GM19043 (cell line): Measurements from ENCODE around the gene FBXO21.
A peak's percentile ranks its signal among the peaks of the same experiment; 100 is the strongest.
"Not testable (repeated sequence)": the region's sequence is repeated elsewhere in the genome, so short reads cannot be mapped to it uniquely, and the experiment has no call there.

Source experiments
- ATAC-seq: cut with Tn5 transposase; IDR thresholded peaks from one replicate; pipeline ENCODE4 v1.9.1; 2021; ENCODE audit warnings: low read depth; ENCODE audit not compliant: unreplicated experiment

FBXO21 gene

DNA sequence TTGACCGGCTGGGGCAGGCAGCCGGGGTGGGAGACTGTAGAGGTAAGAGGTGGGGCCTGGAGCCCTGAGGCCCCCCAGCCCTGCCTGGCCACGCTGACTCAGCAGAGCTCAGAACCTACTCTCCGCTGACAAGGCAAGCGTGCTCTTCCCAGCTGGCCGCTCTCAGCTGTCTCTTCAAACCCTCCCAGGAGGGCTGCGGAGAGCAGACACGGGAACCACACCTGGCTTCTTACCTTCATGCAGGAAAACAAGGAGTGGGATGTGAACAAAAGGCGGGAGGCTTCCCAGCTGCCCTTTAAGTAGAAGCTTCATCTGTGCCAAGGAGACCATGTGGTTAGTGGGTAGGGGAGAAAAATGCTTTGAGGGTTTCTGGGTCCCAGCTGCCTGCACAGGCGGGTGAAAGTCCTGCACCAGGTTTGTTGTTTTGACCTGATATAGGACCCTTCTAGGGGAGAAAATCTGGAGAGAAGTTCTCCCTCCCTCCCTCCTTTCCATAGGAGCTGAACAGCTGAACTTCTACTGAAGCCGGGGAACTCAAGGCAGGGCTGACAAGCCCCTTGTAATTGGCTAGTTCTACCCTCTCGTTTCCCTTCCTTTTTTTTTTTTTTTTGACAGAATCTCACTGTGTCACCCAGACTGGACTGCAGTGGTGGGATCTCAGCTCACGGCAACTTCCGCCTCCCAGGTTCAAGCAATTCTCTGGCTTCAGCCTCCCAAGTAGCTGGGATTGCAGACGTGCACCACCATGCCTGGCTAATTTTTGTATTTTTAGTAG is 78.3 kb downstream of the FBXO21 start:
- no peak for ATAC-seq

DNA sequence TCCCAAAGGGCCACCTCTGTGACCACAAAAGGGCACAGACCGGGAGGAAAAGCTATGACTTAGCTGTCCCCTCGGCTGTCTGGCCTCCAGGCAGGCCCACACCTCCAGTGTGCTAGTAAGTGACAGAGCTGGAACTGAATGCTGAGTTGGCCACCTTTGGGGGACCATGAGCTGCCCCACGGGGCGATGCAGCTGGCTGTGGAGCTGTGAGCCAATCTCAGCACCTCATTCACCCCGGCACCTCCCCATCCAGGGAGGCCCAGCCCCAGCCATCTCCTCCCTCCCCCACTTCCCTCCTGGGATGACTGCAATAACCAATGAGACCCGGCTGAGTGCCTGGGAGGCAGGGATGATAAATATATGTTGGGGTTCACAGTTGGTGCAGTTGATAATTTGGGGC is 78.9 kb downstream of the FBXO21 start:
- ATAC-seq: no peak

- ATAC-seq: no peak
These were observed 80.2 kb downstream of the FBXO21 start for GRCh38 chr12:117109943-117110635.

DNA sequence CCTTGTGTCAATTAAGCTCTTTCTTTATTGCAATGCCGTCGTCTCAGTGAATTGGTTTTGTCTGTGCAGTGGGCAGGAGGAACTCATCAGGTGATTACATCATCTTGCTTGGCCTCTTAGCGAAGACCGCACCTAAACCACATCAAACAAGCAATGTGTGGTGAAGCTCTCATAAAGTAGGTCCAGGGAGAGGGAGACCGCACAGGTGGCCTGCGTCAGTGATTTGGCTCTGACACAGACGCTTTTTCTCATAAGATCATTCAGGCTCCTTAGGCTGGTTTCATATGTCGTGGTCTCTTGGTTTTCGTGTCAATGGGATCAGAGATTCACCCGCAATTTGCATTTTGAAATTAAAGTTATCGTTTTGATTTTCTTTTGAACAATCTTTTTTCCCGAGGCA is 84.4 kb downstream of the FBXO21 start:
- no peak for ATAC-seq

DNA sequence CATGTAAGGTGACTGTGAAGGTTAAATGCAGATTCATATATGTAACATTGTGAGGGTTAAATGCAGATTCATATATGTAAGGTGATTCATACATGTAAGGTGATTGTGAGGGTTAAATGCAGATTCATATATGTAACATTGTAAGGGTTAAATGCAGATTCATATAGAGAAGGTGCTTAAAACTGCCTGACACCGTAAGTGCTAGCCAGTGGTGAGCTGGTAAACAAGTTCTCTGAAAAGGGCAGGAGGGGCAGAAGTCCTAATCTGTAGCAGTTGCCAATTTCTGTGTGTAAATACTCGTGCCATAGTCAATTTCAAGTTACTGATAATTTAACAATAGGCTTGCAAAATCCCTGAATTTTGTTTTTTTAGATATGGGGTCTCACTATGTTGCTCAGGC is 86.3 kb downstream of the FBXO21 start:
- not testable (repeated sequence) for ATAC-seq

DNA sequence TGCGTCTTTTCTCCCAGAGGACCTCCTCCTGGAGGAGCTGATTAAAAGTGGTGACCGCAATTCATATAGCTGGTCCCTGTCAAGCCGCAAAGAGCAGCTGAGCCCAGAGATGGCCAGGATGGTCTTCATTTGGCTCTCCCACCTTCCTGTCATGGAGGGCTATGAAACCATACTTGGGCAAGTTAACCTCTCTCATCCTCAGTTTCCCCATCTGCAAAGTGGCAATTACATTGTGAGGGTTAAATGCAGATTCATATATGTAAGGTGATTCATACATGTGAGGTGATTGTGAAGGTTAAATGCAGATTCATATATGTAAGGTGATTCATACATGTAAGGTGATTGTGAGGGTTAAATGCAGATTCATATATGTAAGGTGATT is 87.5 kb downstream of the FBXO21 start:
- no peak for ATAC-seq

DNA sequence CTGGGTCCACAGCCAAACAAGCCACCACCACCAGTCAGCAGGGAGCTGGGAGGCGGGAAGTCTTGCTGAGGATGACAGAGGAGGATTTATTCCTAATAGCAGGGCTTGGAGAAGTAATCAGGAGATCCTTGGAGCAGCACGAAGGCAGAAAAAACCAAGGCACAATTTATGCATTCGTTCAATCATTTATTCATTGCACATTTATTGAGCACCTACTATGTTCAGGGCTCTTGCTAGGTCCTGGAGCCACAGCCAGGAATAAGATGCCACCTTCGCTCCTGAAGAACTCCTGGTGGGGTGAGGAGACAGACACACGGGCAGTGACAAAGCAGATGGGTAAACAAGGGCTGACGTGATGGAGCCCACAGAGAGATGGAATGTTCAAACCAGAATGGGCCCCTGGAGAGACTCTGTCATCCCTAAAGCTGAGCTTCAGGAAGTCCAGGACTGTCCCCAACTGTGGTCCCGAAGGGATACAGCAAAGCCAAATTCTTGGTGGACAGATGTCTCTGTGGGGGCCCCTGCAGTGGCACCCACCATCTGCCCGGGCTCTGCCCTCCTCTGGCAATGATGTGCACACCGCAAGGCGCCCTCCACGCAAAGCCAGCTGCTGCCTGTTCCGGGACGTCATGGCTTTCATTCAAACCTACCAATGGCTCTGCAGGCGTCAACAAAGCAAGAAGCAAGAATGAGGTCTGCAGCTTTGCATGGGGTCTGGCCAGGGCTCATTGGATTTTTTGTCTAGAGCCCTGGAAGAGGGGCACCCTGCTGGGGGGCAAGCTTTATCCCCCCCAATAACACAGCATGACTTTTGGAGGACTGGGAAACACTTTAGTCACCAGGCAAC is 88.1 kb downstream of the FBXO21 start:
- ATAC-seq: no peak

DNA sequence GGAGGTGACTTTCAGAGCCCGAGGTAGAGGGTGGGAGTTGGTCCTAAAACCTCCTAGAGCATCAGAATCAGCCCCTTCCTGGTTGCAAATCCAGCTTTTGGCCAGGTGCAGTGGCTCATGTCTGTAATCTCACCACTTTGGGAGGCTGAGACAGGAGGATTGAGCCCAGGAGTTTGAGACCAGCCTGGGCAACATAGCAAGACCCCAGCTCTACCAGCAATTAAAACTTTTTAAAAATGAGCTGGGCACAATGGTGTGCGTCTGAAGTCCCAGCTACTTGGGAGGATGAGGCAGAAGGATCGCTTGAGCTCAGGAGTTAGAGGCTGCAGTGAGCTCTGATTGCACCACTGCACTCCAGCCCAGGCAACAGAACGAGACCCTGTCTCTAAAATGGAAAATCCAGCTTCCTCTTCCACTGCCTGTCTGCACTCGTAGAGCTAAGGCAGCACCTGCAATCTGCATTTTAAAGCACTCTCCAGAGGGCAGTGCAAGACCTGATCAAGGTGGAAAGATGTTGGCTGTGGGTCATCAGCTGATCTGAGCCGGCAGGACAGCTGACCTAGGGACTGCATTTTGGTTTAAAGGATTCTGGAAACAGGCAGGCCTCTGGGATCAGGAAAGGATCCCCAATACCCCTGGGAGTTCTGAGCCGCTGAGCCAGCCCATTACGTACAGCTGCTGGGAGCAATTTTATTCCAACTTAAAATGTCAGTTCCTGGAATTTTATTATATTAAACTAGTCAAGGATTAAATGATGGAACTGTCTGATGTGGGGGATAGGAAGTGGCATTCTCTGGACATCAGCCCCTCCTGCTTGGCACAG is 89.2 kb downstream of the FBXO21 start:
- no peak for ATAC-seq

DNA sequence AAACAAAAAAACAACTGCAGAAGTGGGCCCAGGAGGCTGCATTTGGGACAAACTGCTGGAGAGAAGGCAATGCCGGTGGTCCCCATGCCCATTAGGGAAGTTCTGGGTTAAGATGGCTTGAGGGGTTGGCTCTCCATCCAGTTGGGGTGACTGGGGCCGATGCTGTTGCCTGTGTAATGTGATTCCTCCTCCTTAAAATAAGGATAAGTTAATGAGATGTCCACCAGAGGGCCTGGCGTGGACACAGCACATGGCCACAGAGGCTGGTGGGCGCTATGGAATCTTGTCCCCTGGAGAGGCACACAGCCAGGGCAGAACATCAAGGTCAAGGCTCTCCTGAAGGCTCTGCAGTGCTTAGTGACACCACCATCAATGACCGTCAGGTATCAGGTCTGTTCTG is 90.0 kb downstream of the FBXO21 start:
- ATAC-seq: no peak

DNA sequence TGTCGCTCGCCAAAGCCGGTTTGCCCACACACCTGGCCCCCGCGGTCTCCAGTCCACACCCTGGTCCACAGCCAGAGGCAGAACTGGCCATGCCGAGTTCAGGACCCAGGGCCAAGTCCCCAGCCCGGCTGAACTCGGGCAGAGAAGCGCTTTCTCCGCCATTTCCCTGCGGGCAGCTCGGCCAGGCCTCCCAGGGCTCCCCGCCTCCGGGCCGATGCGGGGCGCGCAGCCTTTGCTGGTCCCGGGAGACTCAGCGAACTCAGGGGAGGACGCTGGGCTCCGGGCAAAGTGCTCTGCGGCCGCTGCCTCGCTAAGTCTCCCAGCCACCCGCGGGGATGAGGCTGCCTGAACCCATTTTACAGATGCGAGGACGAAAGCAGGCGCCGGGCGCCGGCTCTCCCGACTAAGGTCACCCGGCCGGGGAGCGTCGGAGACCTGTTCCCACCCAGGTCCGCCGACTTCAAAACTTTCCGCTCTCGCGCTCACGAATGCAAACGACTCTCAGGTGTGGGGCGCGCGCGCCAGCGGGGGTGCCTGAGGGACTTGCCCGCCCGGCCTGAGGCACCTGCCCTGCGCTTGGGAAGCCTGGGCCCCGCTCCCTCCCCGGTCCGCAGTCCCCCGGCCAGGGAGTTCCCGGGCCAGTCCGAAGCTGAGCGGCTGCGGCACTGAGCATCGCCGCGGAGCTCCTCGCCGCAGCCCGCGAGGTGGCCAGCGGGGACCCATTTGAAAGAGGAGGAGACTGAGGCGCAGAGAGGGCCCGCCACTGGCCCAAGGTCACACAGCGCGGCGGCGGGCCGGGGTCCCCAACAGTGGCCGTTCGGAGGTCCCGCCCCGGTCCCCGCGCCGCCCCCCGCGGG is 91.7 kb downstream of the FBXO21 start:
- ATAC-seq: peak; percentile 35

DNA sequence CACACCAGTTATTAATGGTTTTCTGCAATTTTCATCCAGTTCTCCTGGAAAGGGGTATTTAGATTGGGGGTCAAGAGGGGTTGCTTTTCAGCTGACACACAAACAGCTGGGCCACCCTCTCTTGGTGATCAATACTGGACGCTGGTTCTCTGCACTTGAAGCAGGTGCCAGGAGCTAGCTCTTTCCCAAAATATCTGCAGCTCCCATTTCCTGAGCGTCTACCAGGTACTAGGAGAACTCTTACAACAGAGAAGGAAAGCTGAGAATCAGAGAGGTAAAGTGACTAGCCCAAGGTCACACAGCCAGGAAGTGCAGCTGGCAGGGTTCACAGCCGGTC is 92.3 kb downstream of the FBXO21 start:
- no peak for ATAC-seq

GRCh38 chr12:117097159-117097558 is 93.1 kb downstream of the FBXO21 start:
- ATAC-seq: no peak

GRCh38 chr12:117096501-117097042 is 93.7 kb downstream of the FBXO21 start:
- no peak for ATAC-seq

- ATAC-seq: not testable (repeated sequence)
These were observed 95.1 kb downstream of the FBXO21 start for GRCh38 chr12:117095191-117095590.

DNA sequence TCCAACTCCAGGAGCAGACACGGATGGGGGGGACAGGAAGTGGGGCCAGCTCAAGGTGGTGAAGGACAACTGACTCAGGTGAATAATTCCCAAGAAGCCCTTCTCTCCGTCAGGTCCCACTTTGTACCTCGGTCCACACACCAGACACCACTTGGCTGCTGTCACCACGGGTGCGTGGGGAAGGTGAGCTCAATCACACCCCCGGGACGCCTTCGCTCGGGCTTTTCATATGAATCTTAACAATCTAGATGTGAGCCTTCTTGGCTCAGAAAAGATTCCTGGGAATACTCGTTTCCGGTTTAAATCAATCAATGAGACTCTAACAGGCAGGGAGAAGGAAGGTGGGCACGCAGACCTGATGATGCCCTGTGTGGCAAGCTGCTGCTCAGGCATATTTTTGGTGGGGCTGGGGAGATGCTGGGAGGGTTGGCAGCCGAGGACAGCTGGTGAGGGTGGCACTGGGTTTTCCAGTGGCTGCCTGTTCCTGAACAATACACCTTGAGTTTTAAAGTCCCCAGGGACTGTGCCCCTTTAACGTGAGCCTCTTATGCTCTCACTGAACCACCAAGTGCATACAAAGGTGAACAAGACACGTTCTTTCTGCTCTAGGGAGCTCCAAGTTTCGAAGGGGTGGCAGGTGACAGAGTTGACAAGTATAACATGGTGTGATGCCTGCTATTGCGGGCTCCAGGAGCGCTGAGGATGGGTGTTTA is 96.2 kb downstream of the FBXO21 start:
- ATAC-seq: no peak

- no peak for ATAC-seq
These were observed 96.8 kb downstream of the FBXO21 start for GRCh38 chr12:117093431-117093830.

GRCh38 chr12:117092886-117093285 is 97.4 kb downstream of the FBXO21 start:
- no peak for ATAC-seq

- ATAC-seq: no peak
These were observed 97.8 kb downstream of the FBXO21 start for GRCh38 chr12:117092511-117092780.
